MG63 (cell line): Measurements from ENCODE around the gene PRRC2B. TPM values are rescaled to one million over a fixed set of nuclear protein-coding genes. Genes with fewer than 3 reads are reported as not detected.

Source experiments
- DNase-seq: peaks from one replicate; pipeline ENCODE4 v3.0.0-alpha.2; 2020
- H3K27me3 ChIP-seq: fragments of 250-450 bp; sonication (Bioruptor Pico); 2 replicates; pipeline ENCODE4 v1.5.1; 2020; ENCODE audit warnings: mild to moderate bottlenecking, moderate library complexity
- H3K36me3 ChIP-seq: fragments of 250-450 bp; sonication (Bioruptor Pico); 2 replicates; pipeline ENCODE4 v1.5.1; 2020; ENCODE audit warnings: mild to moderate bottlenecking, moderate library complexity
- H3K4me3 ChIP-seq: fragments of 250-450 bp; sonication (Bioruptor Pico); 2 replicates; pipeline ENCODE4 v1.5.1; 2020; ENCODE audit warnings: mild to moderate bottlenecking, moderate library complexity
- H3K9me3 ChIP-seq: fragments of 250-450 bp; sonication (Bioruptor Pico); 2 replicates; pipeline ENCODE4 v1.5.1; 2020; ENCODE audit warnings: mild to moderate bottlenecking, moderate library complexity
- total RNA-seq: library from RNA; depleted of rRNA; stranded (reverse); fragments of >200 nt; shearing (Covaris generic); gene quantifications from 2 replicates; pipeline ENCODE4 v1.2.3, GENCODE V29; 2014; ENCODE audit warnings: low replicate concordance

The PRRC2B gene
- total RNA-seq, 1 experiment from 2014 or later, result 39.2 TPM

DNA sequence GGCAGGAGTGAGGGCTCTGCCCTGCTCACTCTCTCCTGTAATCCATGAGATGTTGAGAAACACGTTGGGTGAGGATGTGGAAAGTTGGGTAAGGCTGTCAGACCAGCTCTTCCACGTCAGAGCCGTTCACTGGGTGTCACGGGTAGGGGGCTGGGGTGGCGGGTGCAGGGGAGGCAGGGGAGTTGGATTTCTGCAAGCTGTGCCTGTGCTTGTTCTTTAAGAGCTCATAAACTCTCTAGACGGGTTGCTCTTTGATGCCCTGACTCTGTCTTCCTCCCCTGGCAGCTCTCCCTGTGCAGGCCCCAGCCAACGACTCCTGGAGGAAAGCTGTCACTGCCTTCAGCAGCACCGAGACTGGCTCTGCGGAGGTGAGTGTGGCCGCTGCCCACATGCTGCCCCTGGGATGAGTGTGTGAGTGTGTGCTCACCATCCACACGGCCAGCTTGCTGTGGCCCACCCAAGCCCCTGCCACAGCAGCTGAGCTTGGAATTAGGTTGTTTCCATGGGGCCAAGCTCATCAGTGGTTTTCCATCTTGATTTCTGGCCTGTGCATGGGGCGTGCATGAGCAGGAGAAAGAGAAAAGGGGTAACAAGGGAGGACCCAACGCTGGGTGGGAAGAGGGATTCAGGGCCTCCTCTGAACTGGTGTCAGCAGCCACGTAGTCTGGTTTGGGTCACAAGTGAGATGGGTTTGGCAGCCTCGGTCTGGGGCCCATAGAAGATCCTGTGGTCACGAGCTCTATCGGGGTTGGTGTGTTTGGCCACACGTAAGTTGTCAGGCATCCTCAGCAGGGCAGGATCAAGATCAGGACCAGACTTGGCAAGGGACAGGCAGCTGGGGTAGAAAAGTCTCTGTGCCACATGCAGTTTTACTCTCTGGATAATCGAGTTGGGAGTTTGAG lies 87.8 kb downstream of the PRRC2B start:
- Histone ChIP-seq H3K27me3 (no peaks in the 10 kb centered on the region), H3K9me3 (no peaks in the 10 kb centered on the region), H3K4me3 (no peak overlapping the region), H3K36me3 (peaks cover 88% of the 10 kb centered on the region)
- DNase-seq, result no peak

DNA sequence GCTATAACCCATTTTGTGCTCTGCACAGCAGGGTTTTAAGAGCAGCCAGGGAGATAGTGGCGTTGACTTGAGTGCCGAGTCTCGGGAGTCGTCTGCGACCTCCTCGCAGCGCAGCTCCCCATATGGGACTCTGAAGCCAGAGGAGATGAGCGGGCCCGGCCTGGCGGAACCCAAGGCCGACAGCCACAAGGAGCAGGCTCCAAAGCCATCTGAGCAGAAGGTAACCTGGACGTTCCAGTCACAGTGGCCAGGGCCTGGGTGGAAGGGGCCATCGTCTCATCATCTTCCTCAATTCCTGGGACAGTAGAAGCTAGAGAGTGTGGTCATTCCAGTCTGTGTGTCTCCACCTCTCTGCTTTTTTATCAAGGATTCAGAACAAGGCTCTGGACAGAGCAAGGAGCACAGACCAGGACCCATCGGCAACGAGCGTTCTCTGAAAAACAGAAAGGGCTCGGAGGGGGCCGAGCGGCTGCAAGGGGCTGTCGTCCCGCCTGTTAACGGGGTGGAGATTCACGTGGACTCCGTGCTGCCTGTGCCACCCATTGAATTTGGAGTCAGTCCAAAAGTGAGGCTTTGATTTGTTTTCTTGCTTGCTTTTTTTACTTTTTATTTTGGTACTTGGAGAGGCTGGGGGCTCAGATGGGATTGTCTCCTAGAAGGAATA lies 88.6 kb downstream of the PRRC2B start:
- Histone ChIP-seq H3K36me3 (peaks cover 87% of the 10 kb centered on the region), H3K4me3 (no peak overlapping the region), H3K9me3 (no peaks in the 10 kb centered on the region), H3K27me3 (no peaks in the 10 kb centered on the region)
- DNase-seq, result no peak

GRCh38 chr9:131483319-131484050 lies 89.6 kb downstream of the PRRC2B start:
- H3K4me3 ChIP-seq, result no peak overlapping the region
- no peaks in the 10 kb centered on the region for H3K27me3 ChIP-seq
- H3K36me3 ChIP-seq, result peaks cover 87% of the 10 kb centered on the region
- no peak for DNase-seq
- no peaks in the 10 kb centered on the region for H3K9me3 ChIP-seq

DNA sequence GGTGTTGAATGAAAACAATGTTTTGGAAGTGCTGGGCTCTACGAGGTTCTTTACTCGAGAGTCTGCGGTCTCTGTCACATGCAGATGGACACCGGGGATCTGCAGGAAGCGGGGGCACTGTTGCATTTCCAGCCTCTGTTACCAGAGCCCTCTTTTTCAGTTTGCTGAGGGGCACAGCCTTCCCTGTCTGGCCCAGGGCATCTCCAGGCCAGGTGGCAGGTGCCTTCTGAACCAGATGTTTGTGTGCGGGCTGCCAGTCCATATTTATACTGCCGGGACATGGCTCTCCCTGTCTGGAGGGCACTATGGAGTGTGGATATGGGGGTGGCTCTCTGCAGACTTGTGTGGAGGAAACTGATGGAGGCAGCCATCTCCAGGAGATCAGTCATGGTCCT lies 90.2 kb downstream of the PRRC2B start:
- Histone ChIP-seq H3K4me3 (no peak overlapping the region), H3K27me3 (no peaks in the 10 kb centered on the region), H3K36me3 (peaks cover 88% of the 10 kb centered on the region), H3K9me3 (no peaks in the 10 kb centered on the region)
- DNase-seq, result no peak

GRCh38 chr9:131484560-131485185 lies 90.8 kb downstream of the PRRC2B start:
- H3K36me3 ChIP-seq, result peaks cover 87% of the 10 kb centered on the region

GRCh38 chr9:131485206-131485605 lies 91.3 kb downstream of the PRRC2B start:
- Histone ChIP-seq H3K27me3 (no peaks in the 10 kb centered on the region), H3K36me3 (peaks cover 86% of the 10 kb centered on the region), H3K9me3 (no peaks in the 10 kb centered on the region), H3K4me3 (no peak overlapping the region)
- no peak for DNase-seq

More at GRCh38 chr9:131484560-131485185, 90.8 kb downstream of the PRRC2B start:
- Histone ChIP-seq H3K27me3 (no peaks in the 10 kb centered on the region), H3K4me3 (no peak overlapping the region), H3K9me3 (no peaks in the 10 kb centered on the region)
- no peak for DNase-seq

GRCh38 chr9:131485728-131486422 lies 92.0 kb downstream of the PRRC2B start:
- Histone ChIP-seq H3K27me3 (no peaks in the 10 kb centered on the region), H3K4me3 (no peak overlapping the region), H3K9me3 (no peaks in the 10 kb centered on the region), H3K36me3 (peaks cover 87% of the 10 kb centered on the region)
- no peak for DNase-seq

DNA sequence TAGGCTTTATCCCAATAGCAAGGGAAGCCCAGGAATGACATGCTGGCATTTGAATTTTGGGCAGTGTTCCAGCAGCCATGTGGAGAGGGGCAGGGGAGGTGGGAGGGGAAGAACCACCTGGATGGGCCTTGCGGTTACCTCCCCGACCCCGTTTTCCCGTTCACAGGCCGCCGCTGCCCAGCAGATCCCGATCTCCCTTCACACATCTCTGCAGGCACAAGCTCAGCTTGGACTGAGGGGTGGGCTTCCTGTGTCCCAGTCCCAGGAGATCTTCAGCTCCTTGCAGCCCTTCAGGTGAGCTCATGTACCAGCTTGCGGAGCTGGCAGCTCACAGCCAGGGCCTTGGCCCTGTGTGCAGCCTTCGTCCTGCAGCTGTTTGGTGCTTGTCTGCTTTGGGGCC lies 93.1 kb downstream of the PRRC2B start:
- no peaks in the 10 kb centered on the region for H3K27me3 ChIP-seq
- no peak overlapping the region for H3K4me3 ChIP-seq
- H3K36me3 ChIP-seq, result peaks cover 90% of the 10 kb centered on the region
- DNase-seq, result no peak
- no peaks in the 10 kb centered on the region for H3K9me3 ChIP-seq

DNA sequence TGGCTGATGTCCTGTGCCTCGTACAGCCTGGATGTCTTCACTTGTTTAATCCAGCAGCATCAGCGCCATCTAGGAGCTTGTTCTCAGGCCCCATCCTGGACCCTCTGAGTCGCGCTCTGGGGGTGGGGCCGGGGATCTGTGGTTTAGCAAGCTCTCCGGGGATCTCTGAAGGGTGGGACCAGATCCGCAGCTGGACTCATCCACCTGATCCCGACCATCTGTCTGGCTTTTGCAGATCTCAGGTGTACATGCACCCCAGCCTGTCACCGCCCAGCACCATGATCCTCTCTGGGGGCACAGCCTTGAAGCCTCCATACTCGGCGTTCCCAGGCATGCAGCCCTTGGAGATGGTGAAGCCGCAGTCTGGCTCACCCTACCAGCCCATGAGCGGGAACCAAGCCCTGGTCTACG lies 93.7 kb downstream of the PRRC2B start:
- H3K4me3 ChIP-seq, result no peak overlapping the region
- H3K9me3 ChIP-seq, result no peaks in the 10 kb centered on the region
- no peak for DNase-seq
- no peaks in the 10 kb centered on the region for H3K27me3 ChIP-seq
- H3K36me3 ChIP-seq, result peaks cover 90% of the 10 kb centered on the region

DNA sequence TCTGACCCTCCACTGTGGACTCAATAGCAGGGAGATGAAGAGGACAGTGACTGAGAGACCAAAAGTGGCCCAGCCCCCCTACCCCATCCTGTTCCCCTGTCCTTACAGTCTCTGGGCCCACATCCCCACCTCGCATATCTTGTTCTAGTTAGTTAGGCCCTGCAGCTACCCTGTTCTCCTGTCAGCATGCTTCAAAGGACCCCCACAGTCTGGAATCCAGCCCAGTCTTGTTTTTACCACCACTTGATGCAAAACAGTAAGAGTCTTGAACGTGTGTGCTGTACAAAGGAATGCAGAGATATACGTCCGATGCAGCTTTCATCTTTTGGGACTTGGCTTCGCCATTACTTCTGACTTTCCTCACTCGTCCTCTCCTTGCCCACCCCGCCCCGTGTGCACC lies 96.6 kb downstream of the PRRC2B start:
- Histone ChIP-seq H3K9me3 (no peaks in the 10 kb centered on the region), H3K27me3 (no peaks in the 10 kb centered on the region), H3K36me3 (peaks cover 83% of the 10 kb centered on the region), H3K4me3 (no peak overlapping the region)
- no peak for DNase-seq

GRCh38 chr9:131491001-131491710 lies 97.3 kb downstream of the PRRC2B start:
- no peak for DNase-seq
- H3K9me3 ChIP-seq, result no peaks in the 10 kb centered on the region
- H3K27me3 ChIP-seq, result no peaks in the 10 kb centered on the region
- peaks cover 84% of the 10 kb centered on the region for H3K36me3 ChIP-seq
- H3K4me3 ChIP-seq, result no peak overlapping the region

GRCh38 chr9:131492070-131492469 lies 98.2 kb downstream of the PRRC2B start:
- H3K27me3 ChIP-seq, result no peaks in the 10 kb centered on the region
- H3K4me3 ChIP-seq, result no peak overlapping the region
- peaks cover 84% of the 10 kb centered on the region for H3K36me3 ChIP-seq
- DNase-seq, result no peak
- no peaks in the 10 kb centered on the region for H3K9me3 ChIP-seq

DNA sequence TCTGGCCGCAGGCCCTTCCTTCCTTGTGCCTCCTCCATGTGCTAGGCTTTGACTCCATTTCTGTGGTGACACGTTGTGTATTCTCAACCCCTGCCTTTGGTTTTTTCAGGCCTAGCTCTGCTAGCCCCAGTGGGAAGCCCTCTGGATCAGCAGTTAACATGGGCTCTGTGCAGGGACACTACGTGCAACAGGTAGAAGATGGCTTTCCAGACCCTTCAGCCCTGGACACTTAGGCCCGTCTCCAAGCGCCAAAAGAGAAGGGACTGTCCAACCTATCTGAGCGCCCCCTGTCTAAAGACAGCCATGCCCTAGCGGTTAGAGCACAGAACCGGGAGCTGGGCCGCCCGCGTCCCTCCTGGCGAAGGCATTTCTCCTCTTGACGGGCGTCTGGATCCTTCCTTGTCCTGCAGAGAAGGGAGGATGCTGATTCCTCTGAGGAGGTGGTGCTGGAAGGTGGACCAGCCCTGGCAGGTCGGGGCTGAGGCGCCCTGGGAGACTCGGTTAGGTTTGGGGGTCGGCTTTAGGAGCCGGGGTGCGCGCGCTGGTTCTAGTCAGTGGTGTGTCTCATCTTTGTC lies 100.5 kb downstream of the PRRC2B start:
- no peaks in the 10 kb centered on the region for H3K9me3 ChIP-seq
- H3K36me3 ChIP-seq, result peaks cover 88% of the 10 kb centered on the region
- no peak for DNase-seq
- no peak overlapping the region for H3K4me3 ChIP-seq
- H3K27me3 ChIP-seq, result no peaks in the 10 kb centered on the region

- no peaks in the 10 kb centered on the region for H3K27me3 ChIP-seq
- peaks cover 88% of the 10 kb centered on the region for H3K36me3 ChIP-seq
- no peaks in the 10 kb centered on the region for H3K9me3 ChIP-seq
- H3K4me3 ChIP-seq, result no peak overlapping the region
- no peak for DNase-seq
These were observed 101.9 kb downstream of the PRRC2B start for GRCh38 chr9:131495785-131496184.

DNA sequence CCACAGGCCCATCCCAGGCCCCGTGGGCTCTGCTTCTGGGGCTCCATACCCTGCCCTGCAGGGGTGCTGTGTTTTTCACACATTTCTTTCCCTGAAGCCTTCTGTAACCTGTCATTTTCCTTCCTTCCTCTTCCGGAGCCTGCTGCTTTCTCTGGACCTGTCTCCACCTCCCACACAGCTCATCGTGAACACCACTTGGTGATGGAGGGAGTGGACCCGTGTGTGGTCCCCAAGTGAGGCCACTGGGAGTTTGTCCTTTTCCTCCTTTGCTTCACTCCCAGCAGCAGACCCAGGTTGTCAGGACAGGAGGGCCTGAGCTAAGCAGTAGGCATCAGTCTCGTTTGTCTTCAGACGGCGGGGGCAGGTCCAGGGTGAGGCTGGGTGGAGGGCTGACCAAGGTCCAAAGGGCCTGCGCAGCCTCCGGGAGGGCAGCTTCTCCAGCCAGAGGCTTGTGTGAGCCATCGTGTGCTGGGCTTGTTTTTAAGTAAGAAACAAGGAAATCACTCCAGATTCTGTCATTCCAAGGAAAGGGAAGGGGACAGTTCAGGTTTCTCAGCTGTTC lies 103.0 kb downstream of the PRRC2B start:
- H3K27me3 ChIP-seq, result no peaks in the 10 kb centered on the region
- H3K9me3 ChIP-seq, result no peaks in the 10 kb centered on the region
- no peak for DNase-seq
- H3K36me3 ChIP-seq, result peaks cover 88% of the 10 kb centered on the region
- H3K4me3 ChIP-seq, result no peak overlapping the region
